Upper lobe of left lung (tissue), 4 donors: ENCODE measurements around the gene FSIP2.

Source experiments
- CTCF ChIP-seq, 6 experiments: fragments of 450-650 bp in 4 of 6; fragments of 200-600 bp in 2 of 6; sonication (generic) in 2 of 6; IDR thresholded peaks; one replicate each; pipeline ENCODE4 v1.5.1; 2016 to 2019; ENCODE audit warnings: antibody characterized with exemption in 6 of 6
- POLR2A ChIP-seq, 4 donors: fragments of 450-650 bp; IDR thresholded peaks; one replicate each; pipeline ENCODE4 v1.5.1; 2016 to 2017; ENCODE audit warnings: antibody characterized with exemption in 4 of 4, mild to moderate bottlenecking in 2 of 4

- no peak for TF ChIP-seq CTCF (IDR thresholded peaks at IDR 0.05)
- TF ChIP-seq POLR2A (IDR thresholded peaks at IDR 0.05): no peak
Observed at GRCh38 chr2:185734658-185735057, 3.9 kb upstream of the FSIP2 start.
